Measurements from ENCODE around the gene THSD1.
"Not testable (repeated sequence)": the region's sequence is repeated elsewhere in the genome, so short reads cannot be mapped to it uniquely, and the experiment has no call there.

Gene THSD1

DNA sequence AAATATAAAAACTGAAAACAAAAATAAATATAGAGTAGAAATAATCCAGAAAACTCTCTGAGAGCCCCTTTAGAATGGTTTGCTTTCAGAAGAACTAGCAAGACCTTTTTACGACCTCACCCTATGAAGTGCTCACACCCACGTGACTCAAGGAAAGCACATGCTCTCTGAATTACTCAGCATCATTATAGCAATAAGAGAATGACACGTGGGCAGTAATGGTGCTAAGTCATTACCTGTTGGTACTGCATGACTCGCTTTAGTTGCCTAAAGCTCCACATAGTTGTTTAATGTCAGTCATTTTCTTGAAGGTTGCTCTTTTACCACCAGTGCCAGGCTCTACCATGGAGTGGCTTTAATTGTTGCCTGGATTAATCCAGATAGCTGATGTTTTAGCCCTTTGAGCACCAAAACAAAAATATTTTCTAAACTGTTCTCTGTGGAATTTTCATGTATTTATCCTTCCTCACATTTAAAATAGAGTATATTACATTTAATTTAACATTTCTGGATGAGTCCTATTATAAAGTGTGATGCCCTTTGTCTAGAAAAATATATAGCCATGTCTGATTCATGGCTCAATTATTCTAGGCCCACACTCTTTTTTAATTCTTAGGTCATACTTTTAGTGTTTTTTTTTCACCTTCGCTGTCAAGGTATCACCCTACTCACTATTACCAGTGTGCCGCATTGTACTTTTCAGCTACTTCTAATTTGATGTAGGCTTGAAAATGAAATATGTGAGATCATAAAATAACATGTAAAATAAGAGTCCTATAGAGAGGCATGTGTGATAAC, 56.8 kb downstream of the THSD1 start:
- no peak for DNase-seq

DNA sequence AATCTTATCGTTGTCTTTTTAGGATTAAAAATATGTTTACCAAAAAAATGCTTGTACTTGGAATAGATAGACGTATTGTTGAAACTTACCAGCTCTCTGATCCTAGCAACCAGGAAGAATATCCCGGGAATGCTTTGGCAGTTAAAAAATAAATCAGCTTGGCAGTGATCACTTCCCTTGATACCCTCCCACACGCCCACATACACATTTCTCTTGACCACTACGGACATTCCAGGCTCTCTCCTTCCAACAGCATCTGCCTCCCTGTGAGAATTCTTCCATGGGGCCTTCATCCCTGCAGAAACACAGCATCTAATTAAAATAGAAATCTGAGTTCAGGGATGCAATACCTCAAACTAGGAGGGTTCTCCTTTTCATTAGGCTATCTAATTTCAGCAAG, 57.9 kb downstream of the THSD1 start:
- DNase-seq = no peak

DNA sequence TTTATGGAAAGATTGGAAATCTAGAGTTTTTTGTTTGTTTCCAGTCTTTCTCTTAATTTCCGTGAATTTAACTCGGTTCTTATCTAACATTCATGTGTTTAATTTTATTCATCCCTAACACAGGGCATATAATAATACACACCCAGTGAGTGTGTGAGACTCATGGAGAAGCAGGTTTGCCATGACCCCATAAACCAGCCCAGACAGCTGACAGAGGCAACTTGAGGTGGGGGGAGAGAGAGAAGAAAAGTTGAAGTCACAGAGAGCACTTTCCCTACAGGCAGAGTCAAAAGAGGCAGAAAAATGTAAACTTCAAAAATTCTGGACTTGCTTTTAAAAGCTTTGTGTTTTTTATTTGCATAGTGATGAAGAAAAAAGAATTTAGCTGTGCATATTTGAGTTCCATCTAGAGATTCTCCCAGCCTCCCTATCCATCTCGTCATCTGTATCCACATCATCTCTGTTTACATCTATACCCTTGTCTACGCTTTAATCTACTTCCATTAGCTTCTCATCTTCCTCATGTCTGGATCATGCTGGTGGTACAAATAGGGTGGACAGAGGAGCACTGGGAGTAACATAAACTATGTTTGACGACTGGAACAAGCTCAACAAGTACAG, 60.2 kb downstream of the THSD1 start:
- DNase-seq = no peak

DNA sequence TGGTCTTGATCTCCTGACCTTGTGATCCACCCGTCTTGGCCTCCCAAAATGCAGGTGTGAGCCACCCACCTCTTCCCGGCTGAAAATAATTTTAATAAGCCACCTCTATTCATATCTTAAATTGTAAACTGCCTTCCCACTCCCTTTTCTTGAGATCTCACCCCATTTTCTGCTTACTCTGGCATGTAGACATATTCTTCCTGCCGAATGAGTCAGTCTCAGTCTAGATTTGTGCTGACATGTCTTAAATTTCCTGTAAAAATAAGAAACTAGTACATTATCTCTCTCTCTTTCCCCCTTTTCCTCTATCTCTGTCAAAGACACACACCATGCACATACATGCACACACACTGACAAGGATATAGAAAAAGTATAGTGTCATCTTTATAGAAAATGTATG, 60.9 kb downstream of the THSD1 start:
- no peak for DNase-seq

DNA sequence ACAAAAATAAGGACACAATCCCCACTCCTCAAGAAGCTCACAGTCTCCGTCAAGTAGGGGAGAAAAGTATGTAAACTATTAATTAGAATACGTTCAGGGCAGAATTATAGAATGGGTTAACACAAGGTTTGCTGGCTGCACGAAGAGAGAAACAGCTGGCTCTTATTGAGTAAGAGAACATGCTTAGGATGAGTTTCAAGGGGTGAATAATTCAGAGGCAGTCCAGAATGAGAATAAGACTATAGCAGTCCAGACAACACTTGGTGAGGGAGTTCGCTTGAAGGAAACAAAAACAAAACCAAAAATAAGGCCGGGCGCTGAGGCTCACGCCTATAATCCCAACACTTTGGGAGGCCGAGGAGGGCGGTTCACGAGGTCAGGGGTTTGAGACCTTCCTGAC, 61.9 kb downstream of the THSD1 start:
- no peak for DNase-seq

DNA sequence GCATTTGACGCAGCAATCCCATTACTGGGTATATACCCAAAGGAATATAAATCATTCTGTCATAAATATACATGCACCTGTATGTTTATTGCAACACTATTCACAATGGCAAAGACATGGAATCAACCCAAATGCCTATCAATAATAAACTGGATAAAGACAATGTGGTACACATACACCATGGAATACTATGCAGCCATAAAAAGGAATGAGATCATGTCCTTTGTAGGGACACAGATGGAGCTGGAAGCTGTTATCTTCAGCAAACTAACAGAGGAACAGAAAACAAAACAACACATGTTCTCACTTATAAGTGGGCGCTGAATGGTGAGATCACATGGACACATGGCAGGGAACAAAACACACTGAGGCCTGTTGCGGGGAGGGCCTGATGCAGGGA, 63.8 kb downstream of the THSD1 start:
- not testable (repeated sequence) for DNase-seq

DNA sequence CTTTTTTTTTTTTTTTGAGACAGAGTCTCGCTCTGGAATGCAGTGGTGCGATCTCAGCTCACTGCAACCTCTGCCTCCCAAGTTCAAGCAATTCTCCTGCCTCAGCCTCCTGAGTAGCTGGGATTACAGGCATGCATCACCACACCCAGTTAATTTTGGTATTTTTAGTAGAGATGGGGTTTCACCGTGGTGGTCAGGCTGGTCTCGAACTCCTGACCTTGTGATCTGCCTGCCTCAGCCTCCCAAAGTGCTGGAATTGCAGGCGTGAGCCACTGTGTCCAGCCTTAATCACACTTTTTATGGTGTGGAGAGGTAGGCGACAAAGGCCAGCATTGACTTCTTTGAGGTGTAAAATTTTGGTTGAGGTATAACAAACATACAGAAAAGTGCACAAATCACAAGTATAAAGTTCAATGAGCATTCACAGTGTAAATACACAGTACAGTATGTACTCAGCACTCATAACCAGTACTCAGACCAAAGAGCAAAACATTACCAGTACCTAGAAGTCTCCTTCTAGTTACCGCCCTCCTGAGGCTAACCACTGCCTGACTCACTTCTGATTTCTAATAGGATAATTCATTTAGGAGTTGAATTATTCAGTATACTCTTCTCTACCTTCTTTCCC, 68.0 kb downstream of the THSD1 start:
- DNase-seq = not testable (repeated sequence)

DNA sequence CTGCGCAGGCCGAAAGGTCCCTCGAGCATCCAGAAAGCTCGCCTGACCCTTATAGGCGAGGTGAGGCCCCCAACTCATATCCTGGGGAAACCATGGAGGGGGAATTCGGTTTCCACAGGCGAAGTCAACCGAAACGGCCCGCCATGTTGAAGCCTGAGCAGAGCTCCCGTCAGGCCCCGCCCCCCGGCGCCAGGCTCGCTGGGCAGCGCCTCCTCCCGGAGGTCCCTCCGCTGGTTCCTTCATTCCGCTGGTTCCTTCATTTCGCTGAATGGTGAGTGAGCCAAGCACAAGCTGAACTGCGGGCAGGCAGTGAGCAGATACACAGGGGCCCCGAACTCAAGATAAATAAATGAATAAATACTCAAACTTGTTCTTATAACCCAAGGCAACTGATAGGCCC, 71.9 kb downstream of the THSD1 start:
- DNase-seq = not testable (repeated sequence)

DNA sequence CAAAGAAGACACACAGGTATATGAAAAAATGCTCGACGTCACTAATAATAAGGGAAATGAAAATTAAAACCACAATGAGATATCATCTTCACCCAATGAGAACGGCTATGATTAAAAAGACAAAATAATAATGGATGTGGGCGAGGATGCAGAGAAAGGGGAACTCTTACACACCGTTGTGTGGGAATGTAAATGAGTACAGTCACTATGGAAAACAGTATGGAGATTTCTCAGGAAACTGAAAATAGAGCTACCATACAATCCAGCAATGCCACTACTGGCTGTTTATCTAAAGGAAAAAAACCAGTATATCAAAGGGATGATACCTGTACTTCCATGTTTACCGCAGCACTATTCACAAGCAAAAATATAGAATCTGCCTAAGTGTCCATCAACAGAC, 74.1 kb downstream of the THSD1 start:
- DNase-seq = not testable (repeated sequence)

All from NCI-H748 treated with DMSO at 0.1 percent for 48 hours (cell line).